HG02852 (cell line): ENCODE data around the gene RDH16.
"Not testable (repeated sequence)": the region's sequence is repeated elsewhere in the genome, so short reads cannot be mapped to it uniquely, and the experiment has no call there.

Source experiments
- ATAC-seq: cut with Tn5 transposase; IDR thresholded peaks from one replicate; pipeline ENCODE4 v1.9.1; 2021; ENCODE audit warnings: mild to moderate bottlenecking, moderate library complexity; ENCODE audit not compliant: unreplicated experiment

RDH16 gene

GRCh38 chr12:56927281-56927680, 30.1 kb downstream of the RDH16 start:
- ATAC-seq, result no peak

- ATAC-seq, result no peak
Observed at GRCh38 chr12:56922031-56922430, 35.4 kb downstream of the RDH16 start.

GRCh38 chr12:56921346-56921745, 36.1 kb downstream of the RDH16 start:
- no peak for ATAC-seq

- ATAC-seq, result not testable (repeated sequence)
Observed at GRCh38 chr12:56918139-56918538, 39.3 kb downstream of the RDH16 start.

- no peak for ATAC-seq
Observed at GRCh38 chr12:56916996-56917333, 40.4 kb downstream of the RDH16 start.

GRCh38 chr12:56916296-56916995, 41.0 kb downstream of the RDH16 start:
- no peak for ATAC-seq

- ATAC-seq, result no peak
Observed at GRCh38 chr12:56914724-56915123, 42.7 kb downstream of the RDH16 start.

GRCh38 chr12:56914256-56914655, 43.2 kb downstream of the RDH16 start:
- ATAC-seq, result no peak

GRCh38 chr12:56909403-56909802, 48.0 kb downstream of the RDH16 start:
- not testable (repeated sequence) for ATAC-seq

GRCh38 chr12:56908136-56908535, 49.3 kb downstream of the RDH16 start:
- no peak for ATAC-seq

- ATAC-seq, result no peak
Observed at GRCh38 chr12:56905852-56906251, 51.6 kb downstream of the RDH16 start.

GRCh38 chr12:56903374-56903773, 54.0 kb downstream of the RDH16 start:
- no peak for ATAC-seq
